MM.1S (cell line): ENCODE data around the gene ARL8B.

Experiments
- EZH2phosphoT487 ChIP-seq: fragments of 300-600 bp; sonication (generic); IDR thresholded peaks from 2 replicates; pipeline ENCODE4 v1.6.1; 2018; ENCODE audit warnings: antibody characterized with exemption, low read length
- TF ChIP-seq, protein P1 (sequence below): fragments of 300-600 bp; sonication (generic); IDR thresholded peaks from 2 replicates; pipeline ENCODE4 v1.5.1; 2016; ENCODE audit warnings: antibody characterized with exemption, low read length, mixed read lengths

DNA sequence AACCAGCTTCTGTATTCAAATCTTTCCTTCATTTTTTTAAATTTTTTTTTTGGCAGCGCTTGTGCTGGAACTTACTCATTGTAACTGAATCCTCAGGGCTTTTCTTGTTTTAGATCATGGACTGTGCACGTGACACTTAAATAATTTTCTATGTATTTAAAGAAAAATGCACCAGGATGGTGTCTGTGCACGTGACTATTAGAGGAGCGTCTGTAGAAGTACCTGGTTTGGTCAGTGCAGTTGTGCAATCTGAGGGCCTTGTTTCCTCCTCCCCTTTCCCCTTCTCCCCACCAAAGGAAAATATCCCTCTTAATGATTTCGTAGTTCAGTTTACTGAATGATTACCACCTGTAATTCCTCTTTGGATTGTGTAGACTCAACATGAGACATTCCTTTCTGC lies 96.7 kb downstream of the ARL8B start:
- TF ChIP-seq, protein P1, sequence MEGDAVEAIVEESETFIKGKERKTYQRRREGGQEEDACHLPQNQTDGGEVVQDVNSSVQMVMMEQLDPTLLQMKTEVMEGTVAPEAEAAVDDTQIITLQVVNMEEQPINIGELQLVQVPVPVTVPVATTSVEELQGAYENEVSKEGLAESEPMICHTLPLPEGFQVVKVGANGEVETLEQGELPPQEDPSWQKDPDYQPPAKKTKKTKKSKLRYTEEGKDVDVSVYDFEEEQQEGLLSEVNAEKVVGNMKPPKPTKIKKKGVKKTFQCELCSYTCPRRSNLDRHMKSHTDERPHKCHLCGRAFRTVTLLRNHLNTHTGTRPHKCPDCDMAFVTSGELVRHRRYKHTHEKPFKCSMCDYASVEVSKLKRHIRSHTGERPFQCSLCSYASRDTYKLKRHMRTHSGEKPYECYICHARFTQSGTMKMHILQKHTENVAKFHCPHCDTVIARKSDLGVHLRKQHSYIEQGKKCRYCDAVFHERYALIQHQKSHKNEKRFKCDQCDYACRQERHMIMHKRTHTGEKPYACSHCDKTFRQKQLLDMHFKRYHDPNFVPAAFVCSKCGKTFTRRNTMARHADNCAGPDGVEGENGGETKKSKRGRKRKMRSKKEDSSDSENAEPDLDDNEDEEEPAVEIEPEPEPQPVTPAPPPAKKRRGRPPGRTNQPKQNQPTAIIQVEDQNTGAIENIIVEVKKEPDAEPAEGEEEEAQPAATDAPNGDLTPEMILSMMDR = no peak
- no peak for TF ChIP-seq EZH2phosphoT487
